Epidermal melanocyte (primary cell): ENCODE results near the gene SLC25A51.

ENCODE experiments used
- DNase-seq: peaks from one replicate; pipeline ENCODE4 v3.0.0; 2011; ENCODE audit warnings: low spot score; ENCODE audit not compliant: insufficient read length

Gene SLC25A51

DNA sequence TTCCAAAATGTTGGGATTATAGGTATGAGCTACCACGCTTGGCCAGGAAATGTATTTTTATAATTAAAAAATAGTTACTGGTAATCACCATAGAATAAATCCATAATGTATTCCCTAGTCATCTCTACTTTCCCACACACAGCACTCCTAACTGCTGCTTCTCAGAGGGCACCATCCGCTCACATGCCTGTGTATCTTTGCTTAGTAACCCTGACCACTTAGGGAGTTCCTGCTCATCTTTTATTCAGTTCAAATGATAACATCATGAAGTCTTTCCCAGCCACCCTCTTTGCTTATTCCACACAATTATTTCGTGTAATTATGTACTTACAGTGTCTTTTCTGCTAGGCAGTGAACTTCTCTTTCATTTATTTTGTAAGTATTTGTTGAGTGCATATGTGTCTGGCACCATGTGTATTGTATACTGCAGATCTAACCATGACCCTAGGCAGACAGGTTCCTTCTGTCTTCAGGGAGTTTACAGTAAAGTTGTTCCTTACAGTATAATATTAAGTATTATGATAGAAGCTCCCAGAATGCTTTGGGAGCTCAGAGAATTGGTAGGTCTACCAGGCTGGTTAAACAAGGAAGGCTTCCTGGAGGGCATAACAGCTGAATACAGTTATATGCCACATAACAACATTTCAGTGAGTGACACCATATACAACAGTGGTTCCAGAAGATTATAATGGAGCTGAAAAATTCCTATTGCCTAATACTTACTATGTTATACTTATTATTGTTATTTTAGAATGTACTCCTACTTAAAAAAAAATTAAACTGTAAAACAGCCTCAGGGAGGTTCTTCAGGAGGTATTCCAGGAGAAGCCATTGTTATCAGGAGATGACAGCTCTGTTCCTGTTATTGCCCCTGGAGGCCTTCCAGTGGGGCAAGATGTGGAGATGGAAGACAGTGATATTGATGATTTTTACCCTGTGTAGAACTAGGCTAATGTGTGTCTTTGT lies 64.1 kb downstream of the SLC25A51 start:
- no peak for DNase-seq
